Measurements from ENCODE around the gene MT3.

GRCh38 chr16:56551796-56552738 is 37.3 kb upstream of the MT3 start:
- TF ChIP-seq, protein P1, sequence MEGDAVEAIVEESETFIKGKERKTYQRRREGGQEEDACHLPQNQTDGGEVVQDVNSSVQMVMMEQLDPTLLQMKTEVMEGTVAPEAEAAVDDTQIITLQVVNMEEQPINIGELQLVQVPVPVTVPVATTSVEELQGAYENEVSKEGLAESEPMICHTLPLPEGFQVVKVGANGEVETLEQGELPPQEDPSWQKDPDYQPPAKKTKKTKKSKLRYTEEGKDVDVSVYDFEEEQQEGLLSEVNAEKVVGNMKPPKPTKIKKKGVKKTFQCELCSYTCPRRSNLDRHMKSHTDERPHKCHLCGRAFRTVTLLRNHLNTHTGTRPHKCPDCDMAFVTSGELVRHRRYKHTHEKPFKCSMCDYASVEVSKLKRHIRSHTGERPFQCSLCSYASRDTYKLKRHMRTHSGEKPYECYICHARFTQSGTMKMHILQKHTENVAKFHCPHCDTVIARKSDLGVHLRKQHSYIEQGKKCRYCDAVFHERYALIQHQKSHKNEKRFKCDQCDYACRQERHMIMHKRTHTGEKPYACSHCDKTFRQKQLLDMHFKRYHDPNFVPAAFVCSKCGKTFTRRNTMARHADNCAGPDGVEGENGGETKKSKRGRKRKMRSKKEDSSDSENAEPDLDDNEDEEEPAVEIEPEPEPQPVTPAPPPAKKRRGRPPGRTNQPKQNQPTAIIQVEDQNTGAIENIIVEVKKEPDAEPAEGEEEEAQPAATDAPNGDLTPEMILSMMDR (IDR thresholded peaks at IDR 0.05; ENCODE audit: control extremely low read depth in 1 of 3, insufficient read depth in 1 of 3, low read depth in 1 of 3, low read length in 3 of 3): no peak
- no peak for TF ChIP-seq PHF8 (conservative IDR thresholded peaks at IDR 0.05; ENCODE audit: low read depth, low read length)
- TF ChIP-seq, protein P2, sequence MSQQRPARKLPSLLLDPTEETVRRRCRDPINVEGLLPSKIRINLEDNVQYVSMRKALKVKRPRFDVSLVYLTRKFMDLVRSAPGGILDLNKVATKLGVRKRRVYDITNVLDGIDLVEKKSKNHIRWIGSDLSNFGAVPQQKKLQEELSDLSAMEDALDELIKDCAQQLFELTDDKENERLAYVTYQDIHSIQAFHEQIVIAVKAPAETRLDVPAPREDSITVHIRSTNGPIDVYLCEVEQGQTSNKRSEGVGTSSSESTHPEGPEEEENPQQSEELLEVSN (IDR thresholded peaks at IDR 0.05): no peak
- no peak for TF ChIP-seq EP300 (IDR thresholded peaks at IDR 0.05; ENCODE audit: borderline replicate concordance in 1 of 2, low read depth in 2 of 2, low read length in 2 of 2)
- no peak for TF ChIP-seq JUND (IDR thresholded peaks at IDR 0.05; ENCODE audit: low read length)
- TF ChIP-seq POLR2A (IDR thresholded peaks at IDR 0.05; ENCODE audit: control extremely low read depth in 1 of 2, low read depth in 2 of 2, low read length in 2 of 2): no peak
- no peak for TF ChIP-seq KDM1A (IDR thresholded peaks at IDR 0.05; ENCODE audit: borderline replicate concordance, low read length)

Measured in H1 (cell line).